AG08396 (cell line): ENCODE measurements around the gene PLXNA4.

Source experiments
- DNase-seq: peaks from one replicate; pipeline ENCODE4 v3.0.0; 2012; ENCODE audit warnings: low spot score, mixed read lengths

PLXNA4 gene

DNA sequence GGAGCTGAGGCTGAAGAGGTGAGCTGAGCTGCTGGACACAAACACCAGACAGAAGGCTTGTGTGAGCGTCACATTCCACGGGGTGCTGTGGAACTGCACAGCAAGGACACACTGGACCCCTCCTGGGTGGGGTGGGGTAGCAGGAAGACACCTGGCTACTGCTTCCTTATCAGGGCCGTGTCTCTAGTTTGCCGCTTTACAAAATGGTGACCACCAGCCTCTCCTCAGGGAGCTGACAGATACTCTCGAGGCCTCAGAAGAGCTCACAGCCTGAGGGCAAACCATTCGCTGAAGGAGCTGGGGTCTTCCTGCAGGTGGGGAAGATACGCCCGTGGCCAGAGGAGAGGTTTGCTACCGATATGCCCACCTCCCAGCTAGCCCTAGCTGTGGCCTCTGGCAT lies 461.9 kb downstream of the PLXNA4 start:
- no peak for DNase-seq

DNA sequence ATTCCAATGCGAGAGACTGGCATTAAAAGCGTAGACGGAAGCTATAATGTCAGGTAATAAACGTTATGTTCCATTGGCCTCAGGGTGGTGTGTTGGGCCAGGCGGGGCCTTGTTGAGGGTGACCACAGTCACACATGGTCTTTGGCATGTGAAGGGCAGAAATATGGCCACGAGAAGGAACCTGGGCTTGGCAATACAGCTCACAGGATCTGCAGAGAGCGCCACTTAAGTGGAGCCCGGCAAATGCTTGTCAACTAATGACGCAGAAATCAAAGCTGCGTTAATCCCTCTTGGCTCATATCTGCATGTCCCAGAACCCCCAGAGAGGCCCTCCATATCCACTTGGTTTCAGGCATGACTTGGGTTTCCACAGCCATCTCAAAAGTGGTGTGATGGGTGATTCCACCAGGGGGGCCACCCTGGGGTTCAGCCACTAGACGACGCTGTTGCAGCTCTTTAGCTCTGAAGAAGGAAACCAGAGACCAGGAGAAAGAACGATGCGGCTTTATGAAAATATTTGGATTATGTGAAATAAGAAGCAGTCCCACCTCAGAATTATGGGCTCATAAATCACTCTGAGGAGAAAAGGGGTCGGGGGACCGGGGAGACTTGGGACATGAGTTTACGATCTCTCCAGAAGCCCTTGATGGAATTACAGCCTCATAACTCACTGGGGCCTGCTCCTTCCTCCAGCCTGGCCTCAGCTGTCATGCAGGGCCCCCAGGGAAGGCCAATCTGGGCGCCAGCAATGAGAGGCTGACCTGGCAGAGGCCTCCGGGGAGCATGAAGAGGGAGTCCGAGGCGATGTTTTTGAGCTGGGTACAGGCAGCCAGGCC lies 462.5 kb downstream of the PLXNA4 start:
- DNase-seq, result no peak

DNA sequence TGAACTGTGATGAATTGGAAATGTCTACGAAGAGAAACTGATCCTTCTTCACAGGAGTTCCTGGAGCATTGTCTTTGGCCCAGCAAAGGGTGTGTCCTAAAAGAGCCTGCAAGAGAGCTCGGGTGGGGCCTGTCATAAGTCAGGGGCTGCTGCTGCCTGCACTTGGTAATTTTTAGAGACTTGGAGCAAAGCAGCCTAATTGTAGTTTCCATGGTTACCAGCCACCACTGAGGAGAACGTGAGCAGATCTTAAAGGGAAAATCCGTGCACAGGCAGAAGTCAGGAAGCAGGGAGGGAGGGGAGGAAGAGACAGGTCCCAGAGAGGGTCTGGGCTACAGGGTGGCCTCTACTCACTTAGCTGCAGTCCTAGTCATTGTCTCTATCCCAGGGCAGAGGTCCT lies 463.6 kb downstream of the PLXNA4 start:
- DNase-seq, result no peak

DNA sequence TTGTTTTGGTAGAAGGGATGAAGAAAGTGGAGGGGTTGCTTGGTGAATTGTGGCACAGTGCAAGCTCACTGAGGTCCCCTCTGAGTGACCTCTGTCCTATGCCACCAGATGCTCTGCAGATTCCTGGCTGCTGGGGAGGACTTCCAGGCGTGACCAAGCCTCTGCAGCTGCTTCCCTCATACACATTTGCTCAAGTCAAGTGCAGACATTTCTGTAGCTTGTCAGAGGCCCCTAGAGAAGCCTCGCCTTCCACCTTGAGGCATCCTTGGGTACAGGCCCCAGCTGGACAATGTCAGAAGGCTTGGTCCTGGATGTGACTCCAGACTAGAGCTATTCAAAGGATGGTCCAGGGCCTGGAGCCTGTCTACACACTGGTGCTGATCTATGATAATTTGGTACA lies 464.2 kb downstream of the PLXNA4 start:
- DNase-seq, result no peak

DNA sequence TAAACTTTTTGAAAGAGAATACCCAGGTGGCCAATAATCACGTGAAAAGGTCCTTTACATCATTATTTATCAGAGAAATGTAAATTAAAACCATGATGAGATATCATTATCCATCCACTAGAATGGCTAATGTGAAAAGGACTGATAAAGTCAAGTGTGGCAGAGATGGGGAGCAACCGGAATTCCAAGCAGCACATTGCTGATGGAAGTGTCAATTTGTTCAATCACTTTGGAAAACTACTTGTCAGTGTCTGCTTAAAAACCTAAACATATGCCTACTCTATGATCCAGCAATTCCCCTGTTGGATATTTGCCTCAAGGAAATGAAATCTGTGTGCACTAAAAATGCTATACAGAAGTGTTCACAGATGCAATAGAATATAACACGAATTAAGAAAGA lies 465.6 kb downstream of the PLXNA4 start:
- DNase-seq, result no peak

DNA sequence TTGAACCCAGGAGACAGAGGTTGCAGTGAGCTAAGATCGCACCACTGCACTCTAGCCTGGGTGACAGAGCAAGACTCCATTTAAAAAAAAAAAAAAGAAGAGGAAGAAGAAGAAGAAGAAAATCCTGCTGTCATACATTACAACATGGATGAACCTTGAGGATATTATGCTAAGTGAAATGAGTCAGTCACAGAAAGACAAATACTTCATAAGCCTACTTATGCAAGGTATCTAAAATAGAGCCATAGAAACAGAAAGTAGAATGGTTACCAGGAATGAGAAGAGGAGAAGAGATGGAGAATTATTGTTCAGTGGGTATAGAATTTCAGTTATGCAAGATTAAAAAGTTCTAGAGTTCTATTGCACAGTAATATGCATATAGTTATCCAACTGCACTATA lies 466.5 kb downstream of the PLXNA4 start:
- no peak for DNase-seq

DNA sequence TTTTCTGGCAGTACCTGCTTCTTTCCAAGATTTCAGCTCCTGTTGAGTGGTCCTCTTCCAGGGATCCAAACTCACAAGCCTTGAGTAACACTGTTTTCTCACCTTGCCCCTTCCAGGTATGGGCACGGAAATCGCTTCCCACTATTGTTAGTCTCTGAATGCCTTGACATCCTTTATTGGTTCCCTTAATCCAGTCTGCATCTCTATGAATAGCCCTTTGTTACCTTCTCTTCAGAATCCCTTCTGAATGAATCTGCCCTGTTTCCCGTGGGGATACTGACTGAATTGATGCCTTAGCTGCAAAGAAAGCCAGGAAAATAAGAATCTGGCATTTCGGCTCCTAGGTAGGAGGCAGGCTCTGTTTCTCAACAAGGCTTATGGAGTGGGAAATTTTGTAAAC lies 467.7 kb downstream of the PLXNA4 start:
- no peak for DNase-seq

DNA sequence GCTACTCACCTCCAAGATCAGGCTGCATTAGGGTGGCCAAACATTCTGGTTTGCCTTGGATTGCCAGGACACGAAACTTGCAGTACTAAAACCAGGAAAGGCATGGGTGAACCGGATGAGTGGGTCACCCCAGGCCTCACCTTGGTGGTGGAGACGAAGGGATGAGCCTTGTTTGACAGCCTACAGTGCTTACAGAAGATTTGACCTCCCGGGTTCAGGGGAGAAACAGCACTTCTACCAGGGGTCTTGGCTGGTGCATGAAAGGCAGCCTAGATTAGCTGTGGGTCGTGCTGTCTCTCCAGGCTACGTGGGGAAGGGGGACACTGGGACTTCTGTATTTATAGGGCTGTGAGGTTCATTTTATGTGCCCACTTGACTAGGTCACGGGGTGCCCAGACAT lies 469.8 kb downstream of the PLXNA4 start:
- DNase-seq, result no peak

DNA sequence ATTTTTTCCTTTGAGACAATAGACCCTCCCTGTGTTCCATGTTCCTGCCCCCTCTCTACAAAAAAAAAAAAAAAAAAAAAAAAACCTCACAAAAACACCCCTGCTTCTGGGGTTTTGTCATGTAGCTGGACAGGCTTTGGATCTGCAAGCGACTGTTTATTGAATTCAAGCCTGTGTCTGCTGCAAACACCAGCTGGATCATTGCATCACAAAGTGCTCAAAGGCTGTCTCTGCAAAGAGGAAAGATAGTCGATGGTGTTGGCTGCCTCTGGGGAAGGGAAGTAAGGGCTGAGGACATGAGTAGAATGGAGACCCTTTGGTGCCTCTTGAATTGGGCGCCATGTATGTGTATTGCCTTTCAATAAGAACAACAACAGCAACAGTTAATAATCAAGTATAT lies 471.2 kb downstream of the PLXNA4 start:
- DNase-seq, result no peak

DNA sequence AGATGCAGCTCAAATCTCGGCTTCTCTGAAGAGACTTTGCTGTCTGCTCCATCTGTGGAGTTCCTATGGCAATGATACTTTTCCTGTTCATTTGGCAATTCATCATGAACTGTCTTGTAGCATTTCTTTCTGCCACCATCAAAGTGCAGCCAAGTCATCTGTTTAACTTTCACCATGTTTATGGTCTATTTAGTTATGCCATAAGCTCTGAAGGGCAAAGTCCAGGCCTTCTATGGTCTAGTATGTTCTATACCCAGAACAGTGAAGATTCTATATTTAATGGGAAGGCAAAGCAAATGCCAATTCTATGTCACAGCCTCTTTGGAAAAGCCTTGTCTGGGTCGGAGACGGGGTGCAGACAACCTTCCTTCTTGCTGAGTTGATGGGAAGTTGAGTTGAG lies 472.6 kb downstream of the PLXNA4 start:
- DNase-seq, result no peak

DNA sequence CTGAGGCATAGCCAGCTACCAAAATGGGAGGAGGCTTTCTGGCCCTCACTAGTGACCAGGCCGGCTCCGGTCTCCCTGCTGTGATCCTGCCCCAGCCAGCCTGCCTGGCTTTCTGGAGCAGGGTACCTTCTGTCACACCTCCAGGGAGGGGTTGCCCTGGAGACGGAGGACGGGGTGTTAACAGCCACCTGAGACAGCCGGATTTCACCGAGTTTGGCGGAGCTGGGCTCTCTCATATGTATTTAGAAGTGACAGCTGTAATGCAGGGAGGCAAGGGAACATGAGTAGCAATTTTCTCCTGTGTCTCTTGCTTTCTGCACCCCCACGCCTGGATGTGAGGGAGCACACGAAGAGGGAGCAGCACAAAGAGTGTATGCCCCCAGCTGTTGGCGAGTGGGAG lies 473.3 kb downstream of the PLXNA4 start:
- DNase-seq, result no peak

DNA sequence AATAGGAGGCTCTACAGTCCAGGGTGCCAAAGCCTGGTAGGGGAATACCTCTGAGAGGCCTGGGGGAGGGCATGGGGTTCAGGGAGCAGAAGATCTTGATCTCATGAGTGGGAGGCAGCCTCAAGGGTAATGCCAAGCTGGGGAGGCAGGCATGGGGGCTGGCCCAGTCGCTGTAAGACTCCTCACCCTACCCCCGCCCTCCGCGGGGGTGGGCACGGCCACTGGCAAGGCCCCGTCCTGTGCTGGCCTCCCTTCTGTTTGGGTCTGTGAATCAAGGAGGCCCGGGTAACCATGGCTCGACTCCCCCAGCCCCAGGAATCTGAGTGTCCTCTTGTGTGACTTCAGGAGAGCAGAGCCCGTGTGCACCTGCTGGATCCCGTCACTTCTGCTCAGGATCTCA lies 473.9 kb downstream of the PLXNA4 start:
- DNase-seq, result no peak

DNA sequence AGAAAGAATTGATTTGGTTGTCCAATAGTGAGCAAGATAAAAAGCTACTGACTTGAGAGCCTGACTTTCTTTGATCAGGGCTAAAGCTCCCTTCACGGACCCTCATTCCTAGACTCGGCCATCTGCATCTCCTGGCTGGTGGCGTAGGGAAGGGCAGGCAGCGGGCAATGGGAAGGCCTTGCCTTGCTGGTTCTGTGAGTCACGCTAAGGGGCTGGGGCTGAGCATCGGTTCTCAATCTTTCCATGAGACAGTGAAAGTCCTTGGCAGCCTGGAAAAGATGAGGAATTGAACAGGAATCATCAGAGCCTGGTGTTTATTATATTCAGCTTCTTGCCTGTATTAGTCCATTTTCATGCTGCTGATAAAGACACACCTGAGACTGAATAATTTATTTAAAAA lies 475.3 kb downstream of the PLXNA4 start:
- DNase-seq, result no peak

DNA sequence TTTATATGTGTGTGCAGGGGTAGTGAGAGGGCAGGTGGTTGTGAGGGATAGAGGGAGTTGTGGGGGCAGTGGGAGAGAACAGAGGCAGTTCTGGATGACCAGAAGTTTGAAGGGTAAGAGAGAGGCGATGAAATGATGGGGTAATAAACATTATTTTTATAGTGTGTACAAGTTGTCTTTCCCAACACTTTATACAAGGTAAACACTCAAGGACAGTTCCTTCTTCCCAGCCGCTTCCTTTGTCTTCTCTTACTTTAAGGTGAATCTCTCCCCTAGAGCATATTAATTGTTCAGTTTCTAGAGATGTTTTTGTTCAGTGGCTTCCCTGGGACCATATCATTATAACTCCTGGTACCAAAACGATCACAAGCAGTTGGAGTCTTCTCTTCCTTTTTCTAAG lies 475.8 kb downstream of the PLXNA4 start:
- DNase-seq, result no peak

DNA sequence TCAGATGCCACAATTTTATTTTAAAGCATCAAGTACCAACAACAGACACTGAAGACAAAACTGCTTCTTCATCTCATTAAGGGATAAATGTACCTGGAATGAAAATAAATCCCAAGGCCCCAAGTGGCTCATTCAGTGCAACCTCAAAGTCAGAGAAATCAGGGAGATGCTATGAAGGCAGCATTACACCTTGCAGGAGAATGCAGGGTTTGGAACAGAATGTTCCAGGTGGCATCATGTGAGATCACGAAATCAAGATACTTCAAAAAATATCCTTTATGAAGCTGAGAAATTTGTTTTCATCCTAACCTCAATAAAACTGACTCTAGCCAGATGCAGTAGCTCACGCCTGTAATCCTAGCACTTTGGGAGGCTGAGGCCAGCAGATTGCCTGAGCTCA lies 477.1 kb downstream of the PLXNA4 start:
- DNase-seq, result no peak

DNA sequence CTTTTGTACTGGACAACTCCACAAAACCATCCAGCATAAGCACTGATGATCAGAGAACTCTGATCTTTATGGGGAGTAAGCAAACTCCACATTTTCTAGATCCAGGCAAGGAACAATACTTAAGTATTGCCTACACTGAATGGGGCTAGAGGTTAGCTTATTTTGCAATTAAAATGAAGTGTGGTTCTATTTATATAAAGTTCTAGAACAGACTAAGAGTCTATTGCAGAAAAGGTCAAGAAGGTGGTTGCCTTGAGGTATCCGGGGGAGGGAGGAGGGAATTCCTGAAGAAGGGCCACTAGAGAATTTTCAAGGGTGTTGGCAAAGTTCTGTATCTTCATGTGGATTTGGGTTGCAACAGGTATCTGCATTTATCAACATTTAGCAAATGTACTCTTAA lies 477.9 kb downstream of the PLXNA4 start:
- DNase-seq, result no peak

DNA sequence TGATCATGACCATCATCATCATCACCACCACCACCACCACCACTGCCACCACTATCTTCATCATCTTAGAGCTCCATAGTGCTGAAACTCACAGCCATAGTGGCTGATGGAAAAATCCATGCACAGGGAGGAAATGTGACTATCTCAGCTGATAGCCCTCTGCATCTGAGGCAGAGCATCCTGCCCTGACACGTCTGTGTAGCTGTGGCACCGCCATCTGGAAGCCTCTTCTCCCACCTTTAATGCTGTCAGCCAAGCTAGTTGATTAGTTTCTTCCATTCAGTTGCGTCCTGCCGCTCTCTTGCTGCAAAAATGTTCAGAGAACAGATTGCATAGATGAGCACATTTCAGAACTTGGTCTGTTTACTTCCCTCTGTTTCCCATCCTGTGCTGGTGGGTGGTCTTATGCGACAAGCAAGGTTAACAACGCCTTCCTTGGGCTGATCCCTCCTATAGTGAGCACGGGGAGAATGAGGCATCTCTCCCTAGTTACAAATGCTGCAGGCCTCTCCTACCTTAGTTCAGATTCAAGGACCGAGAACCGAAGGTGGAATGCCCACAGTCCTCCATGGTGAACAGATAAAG lies 478.6 kb downstream of the PLXNA4 start:
- no peak for DNase-seq

DNA sequence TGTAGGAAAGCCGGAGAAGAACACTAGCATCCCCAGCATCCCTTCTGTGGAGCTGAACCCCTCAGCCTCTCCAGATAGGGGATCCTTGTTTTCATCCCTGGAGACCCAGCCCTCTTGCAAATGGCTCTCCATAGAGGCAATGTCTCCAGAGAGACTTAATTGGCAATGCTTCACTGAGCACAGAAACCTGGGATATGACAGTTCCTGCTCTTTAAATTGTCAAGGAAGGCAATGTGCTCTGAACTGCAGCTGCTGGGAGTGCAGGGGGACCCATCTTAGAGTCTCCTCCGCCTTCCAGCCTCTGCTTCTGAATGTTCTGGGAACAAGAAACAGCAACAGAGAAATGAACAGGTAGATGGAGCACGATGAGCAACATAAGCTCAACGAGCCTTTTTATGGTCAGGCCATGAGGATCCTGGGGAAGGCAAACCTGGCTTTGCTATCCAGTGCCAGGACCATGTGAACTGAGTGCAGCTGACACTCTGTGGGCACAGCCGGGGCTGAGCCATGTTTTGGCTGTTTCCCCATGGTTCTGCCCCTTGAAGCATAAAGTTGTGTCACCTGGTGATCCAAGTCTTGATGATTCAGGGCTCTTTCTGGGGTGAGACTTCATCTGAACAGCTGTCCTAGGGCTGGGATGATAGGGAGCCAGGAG lies 481.0 kb downstream of the PLXNA4 start:
- no peak for DNase-seq

DNA sequence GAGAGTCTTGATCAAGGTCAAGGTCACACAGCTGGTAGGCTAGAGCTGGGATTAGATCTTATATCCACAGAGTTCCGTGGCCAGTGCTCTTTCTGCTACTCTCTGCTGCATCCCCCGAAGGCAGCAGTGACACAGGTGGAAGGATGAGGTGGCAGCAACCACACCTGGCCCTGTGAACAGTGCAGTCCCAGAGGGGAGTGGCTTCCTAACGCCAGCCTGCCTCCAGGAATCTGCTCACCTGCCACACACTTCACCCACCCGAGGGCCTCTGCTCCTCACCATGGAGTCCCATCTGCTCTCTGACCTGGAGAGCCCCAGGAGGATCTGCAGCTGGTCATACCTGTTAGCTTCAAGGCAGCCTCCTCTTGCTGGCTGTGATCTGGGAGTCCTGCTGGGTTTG lies 484.2 kb downstream of the PLXNA4 start:
- no peak for DNase-seq

DNA sequence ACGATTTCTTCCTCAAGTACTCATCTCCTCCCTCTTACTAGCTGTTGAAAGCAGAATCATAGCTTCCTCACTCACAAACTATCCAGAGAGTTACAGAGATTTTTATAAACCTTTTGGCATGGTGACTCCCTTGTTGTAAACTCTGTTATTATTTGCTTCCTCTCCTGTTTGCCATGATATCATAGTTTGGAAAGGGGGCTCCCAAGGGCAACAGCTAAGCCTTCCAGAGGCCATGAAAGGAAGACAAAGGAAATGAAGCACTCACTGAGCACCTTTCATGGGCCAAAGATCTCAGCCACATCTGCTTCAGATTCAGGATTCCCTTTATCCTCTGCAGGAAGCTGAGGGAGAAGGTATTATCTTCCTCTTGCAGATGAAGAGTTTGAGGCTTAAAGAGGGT lies 484.6 kb downstream of the PLXNA4 start:
- DNase-seq, result no peak

DNA sequence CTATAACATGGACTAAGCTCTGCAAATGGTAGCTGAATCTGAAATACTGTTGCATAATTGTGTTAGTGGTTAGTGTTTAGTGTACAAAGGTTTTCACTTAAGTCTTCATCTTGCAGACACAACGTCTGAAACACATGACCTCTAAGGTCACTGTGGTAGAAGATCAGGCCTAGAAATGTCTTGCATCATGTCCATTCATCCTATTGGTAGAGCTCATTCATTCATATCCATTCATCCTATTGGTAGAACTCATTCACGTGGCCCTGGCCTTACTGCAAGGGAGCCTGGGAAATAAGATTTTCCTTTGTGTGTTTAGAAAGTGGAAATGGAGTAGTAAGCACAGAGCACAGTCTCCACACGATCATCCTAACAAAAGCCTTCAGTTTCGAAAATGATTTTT lies 485.8 kb downstream of the PLXNA4 start:
- DNase-seq, result no peak

DNA sequence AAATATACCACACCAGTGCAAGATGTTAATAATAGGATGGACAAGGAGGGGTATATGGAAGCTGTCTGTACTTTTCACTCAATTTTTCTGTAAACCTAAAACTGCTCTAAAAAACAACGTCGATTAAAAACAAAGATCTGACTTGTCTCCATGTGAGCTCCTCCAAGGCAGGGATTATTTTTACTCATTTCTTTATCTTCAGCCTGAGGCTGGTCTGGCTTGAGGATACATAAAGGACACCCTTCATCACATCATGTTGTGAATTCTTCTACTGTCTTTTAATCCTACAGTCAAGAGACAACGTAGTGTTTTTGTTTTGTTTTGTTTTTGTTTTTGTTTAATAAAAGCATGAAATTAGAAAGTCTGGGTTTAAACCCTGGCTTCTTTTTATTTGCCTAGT lies 486.9 kb downstream of the PLXNA4 start:
- DNase-seq, result no peak

DNA sequence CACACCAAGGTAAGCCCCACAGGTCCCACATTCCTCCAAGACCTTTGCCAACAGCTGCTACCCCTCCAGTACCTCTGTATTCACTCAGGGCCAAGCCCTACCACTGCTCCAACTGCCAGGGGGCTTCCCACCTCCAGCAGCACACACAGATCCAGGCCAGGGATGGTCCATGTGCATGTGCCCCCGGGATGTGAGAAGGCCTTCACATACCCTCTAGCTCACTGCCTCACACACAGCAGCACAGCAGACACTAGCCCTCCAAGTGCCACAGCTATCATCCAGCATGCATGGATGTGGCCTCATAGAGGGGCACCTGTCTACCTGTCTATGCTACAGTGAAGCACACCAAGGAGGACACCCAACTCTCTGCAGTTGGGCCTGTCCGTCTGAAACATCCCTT lies 488.8 kb downstream of the PLXNA4 start:
- DNase-seq, result no peak
